Measurements from ENCODE around the gene ZNF580. TPM values are rescaled to one million over a fixed set of nuclear protein-coding genes. Genes with fewer than 3 reads are reported as not detected.

The ZNF580 gene
- total RNA-seq, 1 donor: 6.5 TPM

- Histone ChIP-seq H3K9me3 (ENCODE audit: low read depth, low read length) (no peaks in the 10 kb centered on the region), H4K20me1 (ENCODE audit: insufficient read depth, low read length) (peaks cover 7% of the 10 kb centered on the region), H3K79me2 (ENCODE audit: insufficient read depth, low read length) (peaks cover 7% of the 10 kb centered on the region), H3K4me1 (ENCODE audit: insufficient read depth, low read length) (no peaks in the 10 kb centered on the region), H3K4me2 (ENCODE audit: insufficient read depth, low read length) (no peak overlapping the region), H3K36me3 (ENCODE audit: insufficient read depth, low read length) (peaks cover 16% of the 10 kb centered on the region), H2AFZ (ENCODE audit: low read length) (no peak overlapping the region), H3K27ac (ENCODE audit: low read depth, low read length) (no peak overlapping the region), H3K27me3 (ENCODE audit: insufficient read depth, low read length) (no peaks in the 10 kb centered on the region), H3K4me3 (ENCODE audit: insufficient read depth, low read length) (no peak overlapping the region)
- DNase-seq (ENCODE audit: insufficient read length, low spot score, missing footprints): peak; percentile 85
- no peak for TF ChIP-seq CTCF (IDR thresholded peaks at IDR 0.05; ENCODE audit: extremely low read depth, low read depth, low read length)
These were observed 21.5 kb upstream of the ZNF580 start for GRCh38 chr19:55619286-55619685.

GRCh38 chr19:55620410-55621204 lies 20.2 kb upstream of the ZNF580 start:
- no peak overlapping the region for H3K27ac ChIP-seq (ENCODE audit: low read depth, low read length)
- H3K36me3 ChIP-seq (ENCODE audit: insufficient read depth, low read length): peaks cover 16% of the 10 kb centered on the region
- H4K20me1 ChIP-seq (ENCODE audit: insufficient read depth, low read length): peaks cover 7% of the 10 kb centered on the region
- TF ChIP-seq CTCF (IDR thresholded peaks at IDR 0.05; ENCODE audit: extremely low read depth, low read depth, low read length): no peak
- H2AFZ ChIP-seq (ENCODE audit: low read length): no peak overlapping the region
- no peaks in the 10 kb centered on the region for H3K9me3 ChIP-seq (ENCODE audit: low read depth, low read length)
- no peaks in the 10 kb centered on the region for H3K27me3 ChIP-seq (ENCODE audit: insufficient read depth, low read length)
- H3K4me3 ChIP-seq (ENCODE audit: insufficient read depth, low read length): no peak overlapping the region
- H3K4me2 ChIP-seq (ENCODE audit: insufficient read depth, low read length): no peak overlapping the region
- peaks cover 4% of the 10 kb centered on the region for H3K4me1 ChIP-seq (ENCODE audit: insufficient read depth, low read length)
- peaks cover 4% of the 10 kb centered on the region for H3K79me2 ChIP-seq (ENCODE audit: insufficient read depth, low read length)
- peak; percentile 64 for DNase-seq (ENCODE audit: insufficient read length, low spot score, missing footprints)

GRCh38 chr19:55621205-55621672 lies 19.6 kb upstream of the ZNF580 start:
- H3K4me3 ChIP-seq (ENCODE audit: insufficient read depth, low read length): no peak overlapping the region
- H3K9me3 ChIP-seq (ENCODE audit: low read depth, low read length): no peaks in the 10 kb centered on the region
- peaks cover 7% of the 10 kb centered on the region for H4K20me1 ChIP-seq (ENCODE audit: insufficient read depth, low read length)
- TF ChIP-seq CTCF (IDR thresholded peaks at IDR 0.05; ENCODE audit: extremely low read depth, low read depth, low read length): no peak
- peaks cover 4% of the 10 kb centered on the region for H3K4me1 ChIP-seq (ENCODE audit: insufficient read depth, low read length)
- H3K79me2 ChIP-seq (ENCODE audit: insufficient read depth, low read length): peaks cover 4% of the 10 kb centered on the region
- peaks cover 12% of the 10 kb centered on the region for H3K36me3 ChIP-seq (ENCODE audit: insufficient read depth, low read length)
- H3K4me2 ChIP-seq (ENCODE audit: insufficient read depth, low read length): no peak overlapping the region
- H2AFZ ChIP-seq (ENCODE audit: low read length): no peak overlapping the region
- H3K27ac ChIP-seq (ENCODE audit: low read depth, low read length): no peak overlapping the region
- DNase-seq (ENCODE audit: insufficient read length, low spot score, missing footprints): peak; percentile 68
- no peaks in the 10 kb centered on the region for H3K27me3 ChIP-seq (ENCODE audit: insufficient read depth, low read length)

- H3K4me1 ChIP-seq (ENCODE audit: insufficient read depth, low read length): peaks cover 4% of the 10 kb centered on the region
- no peak overlapping the region for H3K27ac ChIP-seq (ENCODE audit: low read depth, low read length)
- H3K79me2 ChIP-seq (ENCODE audit: insufficient read depth, low read length): peaks cover 4% of the 10 kb centered on the region
- no peak overlapping the region for H2AFZ ChIP-seq (ENCODE audit: low read length)
- peaks cover 7% of the 10 kb centered on the region for H4K20me1 ChIP-seq (ENCODE audit: insufficient read depth, low read length)
- H3K4me2 ChIP-seq (ENCODE audit: insufficient read depth, low read length): no peak overlapping the region
- TF ChIP-seq CTCF (IDR thresholded peaks at IDR 0.05; ENCODE audit: extremely low read depth, low read depth, low read length): no peak
- H3K27me3 ChIP-seq (ENCODE audit: insufficient read depth, low read length): no peaks in the 10 kb centered on the region
- peaks cover 12% of the 10 kb centered on the region for H3K36me3 ChIP-seq (ENCODE audit: insufficient read depth, low read length)
- no peaks in the 10 kb centered on the region for H3K9me3 ChIP-seq (ENCODE audit: low read depth, low read length)
- no peak overlapping the region for H3K4me3 ChIP-seq (ENCODE audit: insufficient read depth, low read length)
- DNase-seq (ENCODE audit: insufficient read length, low spot score, missing footprints): peak; percentile 14
These were observed 19.1 kb upstream of the ZNF580 start for GRCh38 chr19:55621673-55622231.
